Dendritic cell treated with granulocyte-macrophage colony-stimulating factor and Interleukin-4, amounts not matched to agents 40 ng/mL and 50 ng/mL, for 4 days (primary cell): Measurements from ENCODE around the gene TSHR.
"Not testable (repeated sequence)": the region's sequence is repeated elsewhere in the genome, so short reads cannot be mapped to it uniquely, and the experiment has no call there.

Experiments used
- H3K27ac Mint-ChIP-seq: one replicate; pipeline ENCODE4 v1.8.0; 2022; ENCODE audit warnings: mild to moderate bottlenecking, mixed read lengths
- H3K27me3 Mint-ChIP-seq: one replicate; pipeline ENCODE4 v1.8.0; 2022; ENCODE audit warnings: mild to moderate bottlenecking, mixed read lengths
- H3K36me3 Mint-ChIP-seq: one replicate; pipeline ENCODE4 v1.8.0; 2022; ENCODE audit warnings: low read depth, mixed read lengths
- H3K4me1 Mint-ChIP-seq: one replicate; pipeline ENCODE4 v1.8.0; 2022; ENCODE audit warnings: low read depth, mixed read lengths
- H3K4me3 Mint-ChIP-seq: one replicate; pipeline ENCODE4 v1.8.0; 2022; ENCODE audit warnings: mild to moderate bottlenecking, moderate library complexity, mixed read lengths
- H3K9me3 Mint-ChIP-seq: one replicate; pipeline ENCODE4 v1.8.0; 2022; ENCODE audit warnings: mixed read lengths
- intact Hi-C: fragments of 100-400 bp; cut with micrococcal nuclease; formaldehyde crosslinking; loops from one replicate; pipeline ENCODE4 v1.15.0; 2022

The TSHR gene

GRCh38 chr14:80988735-80989429 is 33.5 kb downstream of the TSHR start:
- no peak overlapping the region for H3K27ac Mint-ChIP-seq
- no peaks in the 10 kb centered on the region for H3K9me3 Mint-ChIP-seq
- H3K4me3 Mint-ChIP-seq: no peak overlapping the region
- no peaks in the 10 kb centered on the region for H3K36me3 Mint-ChIP-seq
- H3K27me3 Mint-ChIP-seq: peaks cover 5% of the 10 kb centered on the region
- no peaks in the 10 kb centered on the region for H3K4me1 Mint-ChIP-seq
- intact Hi-C loops: no loop called here

GRCh38 chr14:80992580-80992979 is 37.2 kb downstream of the TSHR start:
- Mint-ChIP-seq H3K36me3 (no peaks in the 10 kb centered on the region), H3K27me3 (peaks cover 1% of the 10 kb centered on the region), H3K4me3 (no peak overlapping the region), H3K4me1 (peaks cover 12% of the 10 kb centered on the region), H3K27ac (no peak overlapping the region), H3K9me3 (no peaks in the 10 kb centered on the region)
- intact Hi-C loops: no loop called here

- no peak overlapping the region for H3K27ac Mint-ChIP-seq
- H3K9me3 Mint-ChIP-seq: no peaks in the 10 kb centered on the region
- intact Hi-C loops: loop anchor here (1.0 kb wide), 2 partner anchors 174 to 215 kb away; no protein-coding TSS in a partner anchor
- no peaks in the 10 kb centered on the region for H3K36me3 Mint-ChIP-seq
- H3K4me1 Mint-ChIP-seq: peaks cover 12% of the 10 kb centered on the region
- H3K4me3 Mint-ChIP-seq: no peak overlapping the region
- H3K27me3 Mint-ChIP-seq: no peaks in the 10 kb centered on the region
Measured at GRCh38 chr14:80996049-80996901, 40.9 kb downstream of the TSHR start.

GRCh38 chr14:81001447-81001846 is 46.0 kb downstream of the TSHR start:
- intact Hi-C loops: no loop called here
- Mint-ChIP-seq H3K36me3 (no peaks in the 10 kb centered on the region), H3K4me3 (no peak overlapping the region), H3K4me1 (peaks cover 7% of the 10 kb centered on the region), H3K27me3 (no peaks in the 10 kb centered on the region), H3K9me3 (no peaks in the 10 kb centered on the region), H3K27ac (no peak overlapping the region)

GRCh38 chr14:81004575-81004974 is 49.2 kb downstream of the TSHR start:
- intact Hi-C loops: no loop called here
- Mint-ChIP-seq H3K4me3 (no peak overlapping the region), H3K9me3 (no peaks in the 10 kb centered on the region)

DNA sequence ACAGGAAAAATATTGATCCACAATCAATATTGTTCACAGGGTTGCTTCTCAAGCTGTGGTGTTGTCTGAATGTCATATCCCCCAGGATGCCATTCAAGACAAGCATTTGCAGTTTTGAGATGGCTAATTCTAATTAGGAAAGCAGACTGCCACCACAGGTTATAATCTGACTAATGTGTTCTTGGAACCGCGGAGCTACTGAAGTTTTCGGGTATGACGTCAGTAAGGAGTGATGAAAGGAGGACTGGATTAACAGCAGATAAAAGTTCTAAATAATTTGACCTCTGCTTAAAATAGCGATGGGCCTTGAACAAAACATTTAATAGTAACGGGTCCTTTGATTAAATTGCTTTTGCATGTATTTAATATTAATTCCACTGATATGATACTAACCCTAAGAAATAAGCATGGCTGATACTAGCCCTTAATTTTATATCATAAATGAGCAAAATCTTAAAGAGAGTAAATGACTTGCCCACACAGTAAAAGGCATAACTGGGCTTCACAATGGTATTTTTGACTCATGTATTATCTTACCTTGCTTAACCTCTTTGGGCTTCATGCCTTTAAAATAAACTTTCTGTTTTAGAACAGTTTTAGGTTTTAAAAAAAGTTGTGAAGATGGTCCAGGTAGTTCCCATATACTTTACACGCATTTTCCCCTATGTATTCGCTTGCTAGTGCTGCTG is 50.3 kb downstream of the TSHR start:
- H3K27me3 Mint-ChIP-seq: no peaks in the 10 kb centered on the region
- H3K4me1 Mint-ChIP-seq: no peaks in the 10 kb centered on the region
- no peak overlapping the region for H3K4me3 Mint-ChIP-seq
- H3K36me3 Mint-ChIP-seq: no peaks in the 10 kb centered on the region
- no peak overlapping the region for H3K27ac Mint-ChIP-seq
- H3K9me3 Mint-ChIP-seq: no peaks in the 10 kb centered on the region
- intact Hi-C loops: no loop called here

More at GRCh38 chr14:81004575-81004974, 49.2 kb downstream of the TSHR start:
- H3K4me1 Mint-ChIP-seq: no peaks in the 10 kb centered on the region
- no peak overlapping the region for H3K27ac Mint-ChIP-seq
- H3K27me3 Mint-ChIP-seq: no peaks in the 10 kb centered on the region
- H3K36me3 Mint-ChIP-seq: no peaks in the 10 kb centered on the region

DNA sequence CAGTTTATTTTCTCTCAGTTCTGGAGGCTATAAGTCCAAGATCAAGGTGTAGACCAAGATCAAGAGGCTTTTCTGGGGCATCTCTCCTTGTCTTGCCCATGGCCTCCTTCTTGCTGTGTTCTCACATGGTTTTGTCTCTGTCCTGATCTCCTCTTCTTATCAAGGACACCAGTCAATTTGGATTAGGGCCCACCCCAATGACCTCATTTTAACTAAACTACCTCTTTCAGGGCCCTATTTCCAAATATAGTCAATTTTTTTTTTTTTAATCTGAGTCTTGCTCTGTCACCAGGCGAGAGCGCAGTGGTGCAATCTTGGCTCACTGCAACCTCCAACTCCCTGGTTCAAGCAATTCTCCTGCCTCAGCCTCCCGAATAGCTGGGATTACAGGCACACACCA is 50.8 kb downstream of the TSHR start:
- no peaks in the 10 kb centered on the region for H3K4me1 Mint-ChIP-seq
- H3K9me3 Mint-ChIP-seq: no peaks in the 10 kb centered on the region
- no peak overlapping the region for H3K4me3 Mint-ChIP-seq
- H3K27ac Mint-ChIP-seq: no peak overlapping the region
- no peaks in the 10 kb centered on the region for H3K27me3 Mint-ChIP-seq
- intact Hi-C loops: no loop called here
- no peaks in the 10 kb centered on the region for H3K36me3 Mint-ChIP-seq

- Mint-ChIP-seq H3K4me3 (no peak overlapping the region), H3K27me3 (no peaks in the 10 kb centered on the region), H3K4me1 (no peaks in the 10 kb centered on the region), H3K36me3 (no peaks in the 10 kb centered on the region), H3K27ac (no peak overlapping the region), H3K9me3 (no peaks in the 10 kb centered on the region)
- intact Hi-C loops: no loop called here
Measured at GRCh38 chr14:81007131-81007530, 51.7 kb downstream of the TSHR start.

DNA sequence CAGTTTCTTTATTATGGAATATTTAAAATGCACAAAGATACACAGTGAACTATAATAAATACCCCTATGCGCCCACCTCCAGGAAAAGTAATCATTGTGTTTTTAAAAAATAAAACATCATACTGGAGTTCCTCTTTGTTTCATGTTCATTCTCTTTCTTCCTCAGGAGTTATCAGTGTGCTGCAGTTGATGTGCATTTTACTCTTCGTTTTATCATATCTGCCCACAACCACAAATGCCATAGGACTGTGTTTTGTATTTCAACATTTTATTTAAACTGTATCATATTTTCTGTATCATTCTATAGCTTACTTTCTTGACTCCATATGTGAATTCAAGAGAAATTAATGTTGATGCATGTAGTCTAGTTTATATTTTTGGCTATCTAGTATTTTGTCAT is 53.9 kb downstream of the TSHR start:
- Mint-ChIP-seq H3K36me3 (no peaks in the 10 kb centered on the region), H3K27ac (no peak overlapping the region), H3K27me3 (no peaks in the 10 kb centered on the region), H3K4me1 (no peaks in the 10 kb centered on the region), H3K4me3 (no peak overlapping the region), H3K9me3 (no peaks in the 10 kb centered on the region)
- intact Hi-C loops: no loop called here

GRCh38 chr14:81018251-81018650 is 62.8 kb downstream of the TSHR start:
- H3K36me3 Mint-ChIP-seq: no peaks in the 10 kb centered on the region
- intact Hi-C loops: no loop called here

DNA sequence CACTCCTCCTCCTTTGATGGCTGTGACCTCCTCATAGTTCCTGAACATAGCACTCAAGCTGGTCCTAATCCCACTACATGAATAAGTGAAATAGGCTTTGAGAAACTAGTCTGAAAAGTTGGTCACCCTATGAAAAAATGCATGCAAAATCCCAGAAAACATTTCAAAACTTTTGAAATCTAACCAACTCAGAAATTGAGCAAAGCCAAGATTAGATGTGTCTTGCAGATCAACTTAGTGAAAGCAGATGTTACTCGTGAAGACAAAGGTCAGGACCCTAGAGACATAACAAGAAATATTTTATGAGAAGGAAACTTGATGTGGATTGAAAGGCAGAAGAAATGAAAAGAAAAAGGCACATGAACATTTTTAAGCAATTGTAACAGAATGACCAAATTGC is 63.3 kb downstream of the TSHR start:
- H3K4me1 Mint-ChIP-seq: peaks cover 10% of the 10 kb centered on the region
- H3K36me3 Mint-ChIP-seq: no peaks in the 10 kb centered on the region
- H3K4me3 Mint-ChIP-seq: no peak overlapping the region
- H3K9me3 Mint-ChIP-seq: no peaks in the 10 kb centered on the region
- intact Hi-C loops: no loop called here
- no peaks in the 10 kb centered on the region for H3K27me3 Mint-ChIP-seq
- peak overlapping the region; percentile 6 for H3K27ac Mint-ChIP-seq

More at GRCh38 chr14:81018251-81018650, 62.8 kb downstream of the TSHR start:
- Mint-ChIP-seq H3K27ac (peak overlapping the region; percentile 6), H3K9me3 (no peaks in the 10 kb centered on the region), H3K4me1 (peaks cover 10% of the 10 kb centered on the region), H3K27me3 (no peaks in the 10 kb centered on the region), H3K4me3 (peak overlapping the region; percentile 61)

DNA sequence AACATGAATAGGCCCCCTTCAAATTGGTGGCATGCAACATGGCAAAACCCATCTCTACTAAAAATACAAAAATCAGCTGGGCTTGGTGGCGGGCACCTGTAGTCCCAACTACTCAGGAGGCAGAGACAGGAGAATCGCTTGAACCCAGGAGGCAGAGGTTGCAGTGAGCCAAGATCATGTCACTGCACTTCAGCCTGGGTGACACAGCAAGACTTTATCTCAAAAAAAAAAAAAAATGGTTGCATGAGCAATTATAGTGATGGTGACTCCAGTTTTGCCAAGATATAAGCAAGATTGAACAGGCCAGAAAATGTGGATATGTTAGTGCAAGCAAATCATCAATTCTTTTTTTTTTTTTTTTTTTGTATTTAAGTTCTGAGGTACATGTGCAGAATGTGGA is 63.7 kb downstream of the TSHR start:
- intact Hi-C loops, H3K36me3 Mint-ChIP-seq, H3K4me1 Mint-ChIP-seq, H3K4me3 Mint-ChIP-seq, H3K27me3 Mint-ChIP-seq, H3K9me3 Mint-ChIP-seq, H3K27ac Mint-ChIP-seq: not testable (repeated sequence)

GRCh38 chr14:81023095-81023710 is 67.8 kb downstream of the TSHR start:
- no peaks in the 10 kb centered on the region for H3K27me3 Mint-ChIP-seq
- H3K36me3 Mint-ChIP-seq: no peaks in the 10 kb centered on the region
- H3K27ac Mint-ChIP-seq: no peak overlapping the region
- H3K4me3 Mint-ChIP-seq: no peak overlapping the region
- H3K9me3 Mint-ChIP-seq: no peaks in the 10 kb centered on the region
- H3K4me1 Mint-ChIP-seq: peaks cover 11% of the 10 kb centered on the region
- intact Hi-C loops: no loop called here

GRCh38 chr14:81028461-81028860 is 73.0 kb downstream of the TSHR start:
- Mint-ChIP-seq H3K9me3 (no peaks in the 10 kb centered on the region), H3K4me3 (no peak overlapping the region), H3K27me3 (no peaks in the 10 kb centered on the region), H3K4me1 (peaks cover 9% of the 10 kb centered on the region), H3K27ac (peak overlapping the region; percentile 9), H3K36me3 (no peaks in the 10 kb centered on the region)
- intact Hi-C loops: no loop called here
